ENCODE data around the gene NHERF2.

- no peak for TF ChIP-seq CTCF (IDR thresholded peaks at IDR 0.05; ENCODE audit: low read length)
- no peak for TF ChIP-seq EZH2 (optimal IDR thresholded peaks at IDR 0.05; ENCODE audit: low read depth, low read length)
Measured at GRCh38 chr16:2044541-2044940, 17.8 kb downstream of the NHERF2 start.
